Tibial nerve (tissue), 4 donors: ENCODE results near the gene RNF157. TPM values are rescaled to one million over a fixed set of nuclear protein-coding genes. Genes with fewer than 3 reads are reported as not detected.

Experiments used
- DNase-seq, 2 donors: peaks; one replicate each; pipeline ENCODE4 v3.0.0-alpha.2; 2019; ENCODE audit warnings: low spot score in 2 of 2
- H3K27ac ChIP-seq, 4 donors: fragments of 200-600 bp; sonication (generic) in 3 of 4; one replicate each; pipeline ENCODE4 v1.5.1; 2017 to 2019; ENCODE audit warnings: mild to moderate bottlenecking in 1 of 4
- H3K27me3 ChIP-seq, 2 donors: fragments of 200-600 bp; sonication (generic) in 1 of 2; one replicate each; pipeline versions ENCODE4 v1.5.1 to v1.6.0; 2017 to 2019
- H3K36me3 ChIP-seq, 3 donors: fragments of 200-600 bp; sonication (generic); one replicate each; pipeline ENCODE4 v1.5.1; 2018 to 2019
- H3K4me1 ChIP-seq, 4 donors: fragments of 200-600 bp; sonication (generic) in 3 of 4; one replicate each; pipeline ENCODE4 v1.5.1; 2017 to 2019
- H3K4me3 ChIP-seq, 4 donors: fragments of 200-600 bp; sonication (generic) in 3 of 4; one replicate each; pipeline ENCODE4 v1.5.1; 2017 to 2019; ENCODE audit warnings: mild to moderate bottlenecking in 1 of 4, moderate library complexity in 1 of 4
- H3K9me3 ChIP-seq, 4 donors: fragments of 200-600 bp; sonication (generic) in 3 of 4; one replicate each; pipeline ENCODE4 v1.5.1; 2017 to 2019
- EP300 ChIP-seq, 2 donors: sonication (generic); formaldehyde crosslinking; IDR thresholded peaks; one replicate each; pipeline ENCODE4 v1.6.1; 2017; ENCODE audit warnings: antibody characterized with exemption in 2 of 2, mild to moderate bottlenecking in 1 of 2
- POLR2A ChIP-seq, 2 donors: fragments of 450-650 bp; IDR thresholded peaks; one replicate each; pipeline ENCODE4 v1.6.1; 2017; ENCODE audit warnings: antibody characterized with exemption in 2 of 2, mild to moderate bottlenecking in 2 of 2, moderate library complexity in 2 of 2
- WGBS, 2 donors: methylation state at CpG; one replicate each; pipeline ENCODE4 v1.1.5; 2018; 5-methylcytosine and 5-hydroxymethylcytosine counted together
- total RNA-seq, 4 donors: library from RNA; depleted of rRNA; stranded (reverse); fragments of >200 nt; gene quantifications; one replicate each; pipeline ENCODE4 v1.1.0, GENCODE V29; 2016
- TF ChIP-seq, protein P1 (sequence below), 5 experiments: fragments of 200-600 bp in 3 of 5; fragments of 450-650 bp in 2 of 5; sonication (generic) in 3 of 5; IDR thresholded peaks; one replicate each; pipeline ENCODE4 v1.5.1; 2016 to 2019; ENCODE audit warnings: antibody characterized with exemption in 5 of 5, mild to moderate bottlenecking in 3 of 5, moderate library complexity in 2 of 5

The RNF157 gene
- total RNA-seq, 4 donors from 2014 or later, result 11.1 to 18.9 (median 15.2) TPM

DNA sequence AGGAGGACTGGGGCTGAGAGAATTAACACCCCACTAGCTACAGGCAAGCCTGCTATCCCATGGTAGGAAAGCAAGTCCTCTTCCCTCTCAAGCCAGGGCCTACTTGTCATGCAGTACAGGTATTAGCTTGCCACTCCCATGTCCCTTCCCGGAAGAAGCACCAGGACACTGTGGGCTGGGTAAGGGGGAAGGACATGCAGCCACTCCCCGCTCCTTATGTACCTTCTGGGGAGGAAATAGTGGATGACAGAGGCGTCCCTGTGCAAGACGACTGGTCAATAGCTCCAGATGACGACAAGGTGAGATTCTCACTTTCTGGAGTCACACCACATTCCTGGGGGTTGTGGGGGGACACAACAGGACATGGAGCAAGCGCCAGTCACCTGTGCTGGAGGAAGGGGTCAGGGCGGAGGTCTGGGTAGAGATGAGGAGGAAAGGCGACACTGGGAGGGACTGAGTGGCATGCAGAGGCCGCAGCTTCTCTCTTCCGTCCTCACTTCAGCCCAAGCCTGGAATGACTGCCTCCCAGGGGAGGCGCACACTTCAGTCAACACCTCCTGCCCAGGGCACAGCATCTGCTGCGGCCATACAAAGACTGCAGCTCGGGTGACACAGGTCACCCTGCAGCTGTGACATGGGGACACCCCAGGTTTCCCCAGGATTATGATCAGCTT, 84.2 kb downstream of the RNF157 start:
- WGBS, 2 donors, result 80 to 82% methylated on average over 13 of the region's 13 CpGs
- TF ChIP-seq POLR2A (IDR thresholded peaks at IDR 0.05), result no peak
- TF ChIP-seq EP300 (IDR thresholded peaks at IDR 0.05), result no peak
- TF ChIP-seq, protein P1, sequence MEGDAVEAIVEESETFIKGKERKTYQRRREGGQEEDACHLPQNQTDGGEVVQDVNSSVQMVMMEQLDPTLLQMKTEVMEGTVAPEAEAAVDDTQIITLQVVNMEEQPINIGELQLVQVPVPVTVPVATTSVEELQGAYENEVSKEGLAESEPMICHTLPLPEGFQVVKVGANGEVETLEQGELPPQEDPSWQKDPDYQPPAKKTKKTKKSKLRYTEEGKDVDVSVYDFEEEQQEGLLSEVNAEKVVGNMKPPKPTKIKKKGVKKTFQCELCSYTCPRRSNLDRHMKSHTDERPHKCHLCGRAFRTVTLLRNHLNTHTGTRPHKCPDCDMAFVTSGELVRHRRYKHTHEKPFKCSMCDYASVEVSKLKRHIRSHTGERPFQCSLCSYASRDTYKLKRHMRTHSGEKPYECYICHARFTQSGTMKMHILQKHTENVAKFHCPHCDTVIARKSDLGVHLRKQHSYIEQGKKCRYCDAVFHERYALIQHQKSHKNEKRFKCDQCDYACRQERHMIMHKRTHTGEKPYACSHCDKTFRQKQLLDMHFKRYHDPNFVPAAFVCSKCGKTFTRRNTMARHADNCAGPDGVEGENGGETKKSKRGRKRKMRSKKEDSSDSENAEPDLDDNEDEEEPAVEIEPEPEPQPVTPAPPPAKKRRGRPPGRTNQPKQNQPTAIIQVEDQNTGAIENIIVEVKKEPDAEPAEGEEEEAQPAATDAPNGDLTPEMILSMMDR (IDR thresholded peaks at IDR 0.05), result no peak
- no peak for DNase-seq

GRCh38 chr17:76154936-76155845, 85.1 kb downstream of the RNF157 start:
- Histone ChIP-seq H3K4me1 (peaks cover 0 to 10% (median 0%) of the 10 kb centered on the region in 4 donors), H3K27me3 (no peaks in the 10 kb centered on the region), H3K9me3 (no peaks in the 10 kb centered on the region), H3K27ac (no peak overlapping the region), H3K36me3 (peaks cover 0 to 56% (median 0%) of the 10 kb centered on the region in 3 donors), H3K4me3 (no peak overlapping the region)
- peak in 1 of 2 donors; percentile 9 for DNase-seq
- 89 to 93% methylated on average over 7 to 10 of the region's 10 CpGs for WGBS, 2 donors
- TF ChIP-seq EP300 (IDR thresholded peaks at IDR 0.05), result no peak
- TF ChIP-seq POLR2A (IDR thresholded peaks at IDR 0.05), result no peak
- TF ChIP-seq, protein P1 (IDR thresholded peaks at IDR 0.05), result no peak

More for the DNA sequence above, 84.2 kb downstream of the RNF157 start:
- Histone ChIP-seq H3K36me3 (peaks cover 0 to 50% (median 0%) of the 10 kb centered on the region in 3 donors), H3K27ac (no peak overlapping the region), H3K27me3 (no peaks in the 10 kb centered on the region), H3K9me3 (no peaks in the 10 kb centered on the region), H3K4me3 (no peak overlapping the region), H3K4me1 (peaks cover 0 to 10% (median 0%) of the 10 kb centered on the region in 4 donors)

DNA sequence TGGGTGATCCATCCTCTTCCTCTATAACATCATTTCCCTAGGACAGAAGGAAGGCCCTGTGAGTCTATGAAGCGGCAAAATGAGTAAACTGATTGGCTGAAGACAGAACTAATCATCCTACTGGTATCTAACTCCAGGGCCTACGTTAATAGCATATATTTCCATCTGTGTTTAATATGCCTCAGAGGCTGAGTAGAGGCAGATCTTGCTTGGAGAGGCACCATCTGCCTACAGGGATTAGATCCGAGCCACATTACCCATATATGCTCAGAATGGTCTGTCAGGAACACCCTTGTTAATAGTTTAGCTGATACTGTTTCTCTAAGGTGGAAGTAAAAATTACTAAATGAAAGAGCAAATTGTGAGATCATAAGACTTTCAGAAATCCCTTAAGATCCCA, 86.0 kb downstream of the RNF157 start:
- DNase-seq, result no peak

DNA sequence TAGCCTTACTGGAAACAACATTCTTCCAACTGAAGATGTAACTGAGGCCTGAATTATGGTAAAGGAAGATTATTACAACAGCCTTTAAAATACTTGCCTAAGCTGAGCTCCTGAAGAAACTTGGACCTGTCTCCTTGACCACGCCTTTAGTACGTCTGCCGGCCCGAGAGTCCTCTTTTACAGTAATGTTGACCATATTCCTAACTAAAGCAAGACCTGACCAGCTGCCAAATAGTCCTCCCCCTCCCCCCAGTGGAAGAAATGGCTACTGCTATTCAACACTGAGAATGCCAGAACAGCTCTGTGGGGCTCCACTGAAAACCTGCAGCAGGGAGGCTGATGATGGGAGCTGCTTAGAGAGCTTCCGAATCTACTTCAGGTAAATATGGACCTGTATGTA, 86.7 kb downstream of the RNF157 start:
- H3K27me3 ChIP-seq, result no peaks in the 10 kb centered on the region
- peak overlapping the region in 1 of 4 donors; percentile 37 for H3K27ac ChIP-seq
- WGBS, 2 donors, result 55 to 61% methylated on average over 5 of the region's 5 CpGs
- peak in 1 of 2 donors; percentile 45 for DNase-seq
- TF ChIP-seq, protein P1 (IDR thresholded peaks at IDR 0.05), result peak in 2 of 5 experiments; percentile 23 to 33
- TF ChIP-seq EP300 (IDR thresholded peaks at IDR 0.05), result no peak
- H3K9me3 ChIP-seq, result no peaks in the 10 kb centered on the region
- peaks cover 0 to 52% (median 0%) of the 10 kb centered on the region in 3 donors for H3K36me3 ChIP-seq
- peaks cover 0 to 10% (median 0%) of the 10 kb centered on the region in 4 donors for H3K4me1 ChIP-seq
- H3K4me3 ChIP-seq, result no peak overlapping the region

More for the DNA sequence above, 86.0 kb downstream of the RNF157 start:
- H3K9me3 ChIP-seq, result no peaks in the 10 kb centered on the region
- H3K4me3 ChIP-seq, result no peak overlapping the region
- no peaks in the 10 kb centered on the region for H3K27me3 ChIP-seq
- 87 to 92% methylated on average over 3 of the region's 3 CpGs for WGBS, 2 donors
- peaks cover 0 to 55% (median 0%) of the 10 kb centered on the region in 3 donors for H3K36me3 ChIP-seq
- peaks cover 0 to 10% (median 0%) of the 10 kb centered on the region in 4 donors for H3K4me1 ChIP-seq
- no peak for TF ChIP-seq EP300 (IDR thresholded peaks at IDR 0.05)
- TF ChIP-seq, protein P1 (IDR thresholded peaks at IDR 0.05), result no peak
- TF ChIP-seq POLR2A (IDR thresholded peaks at IDR 0.05), result no peak
- H3K27ac ChIP-seq, result no peak overlapping the region
